SH-SY5Y (cell line): ENCODE results near the gene SLX9.

Source experiments
- GATA2 ChIP-seq: IDR thresholded peaks from 2 replicates; pipeline ENCODE4 v1.6.1; 2011; ENCODE audit warnings: mild to moderate bottlenecking, low read depth, low read length
- GATA3 ChIP-seq: IDR thresholded peaks from 2 replicates; pipeline ENCODE4 v1.6.1; 2011; ENCODE audit warnings: low read depth, mild to moderate bottlenecking, low read length, moderate library complexity

- TF ChIP-seq GATA3, result no peak
- TF ChIP-seq GATA2, result no peak
Measured at GRCh38 chr21:45013260-45013841, 73.5 kb downstream of the SLX9 start.
